Activated T-helper 1 cell treated with Interleukin-2 at 50 U/mL for 16 hours (primary cell): ENCODE measurements around the gene KBTBD13.

Experiments used
- DNase-seq: peaks from one replicate; pipeline ENCODE4 v3.0.0-alpha.2; 2020; ENCODE audit warnings: low read depth

The KBTBD13 gene

GRCh38 chr15:65051266-65051665, 25.3 kb upstream of the KBTBD13 start:
- DNase-seq, result no peak

DNA sequence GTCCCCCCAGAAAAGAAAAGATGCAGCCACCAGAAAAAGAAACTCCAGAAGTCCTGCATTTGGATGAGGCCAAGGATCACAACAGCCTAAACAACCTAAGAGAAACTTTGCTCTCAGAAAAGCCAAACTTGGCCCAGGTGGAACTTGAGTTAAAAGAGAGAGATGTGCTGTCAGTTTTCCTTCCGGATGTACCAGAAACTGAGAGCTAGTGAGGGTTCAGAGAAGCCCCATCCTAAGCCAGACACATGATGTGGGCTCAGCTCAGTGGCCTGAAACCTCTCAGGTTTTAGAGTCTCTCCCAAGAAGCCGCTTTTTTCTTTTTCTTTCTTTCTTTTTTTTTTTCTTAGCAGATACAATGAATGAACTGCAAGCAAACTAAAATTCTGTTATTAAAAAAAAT, 23.6 kb upstream of the KBTBD13 start:
- DNase-seq, result no peak

DNA sequence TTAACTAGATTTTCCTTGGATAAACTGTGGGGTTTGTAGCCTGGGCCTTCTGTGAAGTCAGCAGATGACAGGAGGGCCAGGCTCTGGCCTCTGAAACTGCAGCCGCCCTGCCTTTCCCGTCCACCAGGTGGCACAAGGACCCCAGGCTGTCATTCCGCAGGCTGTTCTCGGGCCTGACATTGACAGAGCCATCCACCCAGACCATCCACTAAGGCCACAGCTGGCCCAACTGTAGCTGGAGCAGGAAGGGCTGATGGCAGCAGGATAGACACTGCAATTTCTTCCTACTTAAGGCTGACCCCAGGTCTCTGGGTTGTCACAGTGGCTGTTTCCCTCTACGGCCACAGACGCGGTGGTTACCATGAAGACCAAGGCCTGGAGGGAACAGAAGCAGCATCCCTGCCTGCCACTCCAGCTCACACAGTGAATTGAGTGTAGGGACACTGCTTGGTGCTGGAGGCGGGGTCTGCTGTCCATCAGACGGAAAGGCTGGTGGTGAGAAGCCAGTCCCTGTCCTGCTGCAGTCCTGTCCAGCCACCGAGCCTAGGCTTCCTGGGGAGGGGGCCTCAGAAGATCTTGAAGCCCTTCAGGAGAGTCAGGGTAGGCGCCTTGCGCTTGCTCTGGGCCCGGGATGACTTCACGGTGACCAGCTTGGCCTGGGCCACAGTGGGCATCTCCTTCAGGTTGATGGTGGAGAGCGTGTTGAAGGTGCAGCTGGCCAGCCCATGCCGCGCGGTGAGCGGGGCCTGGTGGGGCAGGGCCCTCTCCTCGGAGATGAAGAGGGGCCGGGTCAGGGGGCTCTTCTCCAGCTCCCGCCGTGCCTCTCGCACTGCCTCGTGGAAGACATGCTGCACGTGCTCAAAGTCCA, 22.0 kb upstream of the KBTBD13 start:
- no peak for DNase-seq

GRCh38 chr15:65055201-65055870, 21.2 kb upstream of the KBTBD13 start:
- DNase-seq, result no peak

- no peak for DNase-seq
These were observed 20.4 kb upstream of the KBTBD13 start for GRCh38 chr15:65056106-65056505.

DNA sequence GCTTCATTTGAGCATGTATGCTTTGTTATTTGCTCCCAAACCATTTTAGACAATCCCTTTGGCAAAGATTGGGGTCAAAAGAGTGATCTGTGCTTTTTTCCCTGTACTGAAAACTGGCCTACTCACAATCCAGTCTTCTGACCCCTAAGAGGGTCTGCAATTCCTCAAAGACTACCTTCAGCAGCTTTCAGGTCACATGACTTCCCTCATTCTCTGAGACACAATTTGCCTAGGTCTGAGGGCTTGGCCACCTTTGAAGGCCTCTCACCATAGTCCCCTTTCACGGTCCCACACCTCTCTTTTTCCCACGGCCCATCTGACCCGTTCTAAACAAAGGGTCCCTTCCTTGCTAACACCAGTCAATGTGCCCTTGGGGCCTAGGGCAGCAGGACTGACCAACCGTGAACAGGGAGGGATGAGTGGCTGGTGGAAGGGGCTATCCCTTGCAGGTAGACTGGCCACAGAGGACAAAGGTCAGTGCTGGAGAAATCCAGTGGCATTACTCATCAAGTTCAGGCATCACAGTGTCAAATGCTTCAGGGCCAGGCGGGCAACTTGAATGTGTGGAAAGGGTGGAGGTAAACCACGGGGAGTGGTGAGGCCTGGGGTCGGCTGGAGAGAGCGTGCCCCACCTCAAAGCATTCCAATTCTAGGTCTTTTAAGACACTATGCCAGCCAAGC, 19.5 kb upstream of the KBTBD13 start:
- DNase-seq, result no peak

GRCh38 chr15:65057549-65057940, 19.0 kb upstream of the KBTBD13 start:
- DNase-seq, result no peak

- no peak for DNase-seq
These were observed 17.9 kb upstream of the KBTBD13 start for GRCh38 chr15:65058394-65059368.

DNA sequence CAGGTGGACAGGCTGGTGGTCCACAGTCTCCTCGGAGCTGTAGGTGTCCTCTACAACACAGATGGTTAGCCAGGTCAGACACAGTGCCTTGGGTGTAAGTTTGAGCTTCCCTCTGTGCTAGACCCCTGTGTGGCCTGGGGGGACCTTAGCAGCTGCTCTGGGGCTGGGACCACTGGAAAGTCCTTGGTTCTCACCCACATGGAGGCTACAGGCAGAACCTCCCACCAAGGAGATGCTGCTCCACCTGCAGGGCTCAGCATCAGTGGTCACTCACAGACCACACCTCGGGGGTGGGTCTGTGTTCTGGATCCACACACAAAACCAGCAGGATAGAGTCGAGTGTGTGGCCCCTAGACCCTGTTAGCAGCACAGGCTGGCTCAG, 17.2 kb upstream of the KBTBD13 start:
- no peak for DNase-seq

DNA sequence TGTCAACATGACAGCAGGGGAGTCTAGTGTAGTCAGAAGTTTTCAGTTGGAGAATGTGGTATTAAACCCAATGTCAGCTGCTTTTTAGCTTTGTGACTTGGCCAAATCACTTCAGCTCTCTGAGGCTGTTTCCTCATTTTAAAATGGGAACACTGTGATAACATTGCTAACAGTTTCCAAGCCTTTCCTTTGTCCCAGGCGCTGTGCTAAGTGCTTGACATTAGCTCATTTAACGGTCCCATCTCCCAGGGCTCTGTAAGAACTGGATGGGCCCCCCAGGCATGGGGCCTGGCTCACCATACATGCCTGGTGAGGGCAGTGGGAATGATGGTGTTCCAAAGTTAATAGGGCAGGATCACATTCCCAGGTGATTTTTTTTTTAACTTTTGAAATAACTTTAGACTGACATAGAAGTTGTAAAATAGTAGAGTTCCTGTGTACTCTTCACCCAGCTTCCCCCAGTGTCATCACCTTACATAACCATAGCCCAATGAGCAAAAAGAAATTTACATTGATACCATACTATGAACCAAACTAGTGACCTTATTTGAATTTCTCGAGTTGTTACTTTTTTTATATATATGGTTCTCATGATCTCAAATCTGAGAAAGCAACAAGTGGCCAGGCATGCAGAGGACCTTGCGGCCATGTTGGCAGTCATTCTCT, 16.5 kb upstream of the KBTBD13 start:
- DNase-seq, result no peak

DNA sequence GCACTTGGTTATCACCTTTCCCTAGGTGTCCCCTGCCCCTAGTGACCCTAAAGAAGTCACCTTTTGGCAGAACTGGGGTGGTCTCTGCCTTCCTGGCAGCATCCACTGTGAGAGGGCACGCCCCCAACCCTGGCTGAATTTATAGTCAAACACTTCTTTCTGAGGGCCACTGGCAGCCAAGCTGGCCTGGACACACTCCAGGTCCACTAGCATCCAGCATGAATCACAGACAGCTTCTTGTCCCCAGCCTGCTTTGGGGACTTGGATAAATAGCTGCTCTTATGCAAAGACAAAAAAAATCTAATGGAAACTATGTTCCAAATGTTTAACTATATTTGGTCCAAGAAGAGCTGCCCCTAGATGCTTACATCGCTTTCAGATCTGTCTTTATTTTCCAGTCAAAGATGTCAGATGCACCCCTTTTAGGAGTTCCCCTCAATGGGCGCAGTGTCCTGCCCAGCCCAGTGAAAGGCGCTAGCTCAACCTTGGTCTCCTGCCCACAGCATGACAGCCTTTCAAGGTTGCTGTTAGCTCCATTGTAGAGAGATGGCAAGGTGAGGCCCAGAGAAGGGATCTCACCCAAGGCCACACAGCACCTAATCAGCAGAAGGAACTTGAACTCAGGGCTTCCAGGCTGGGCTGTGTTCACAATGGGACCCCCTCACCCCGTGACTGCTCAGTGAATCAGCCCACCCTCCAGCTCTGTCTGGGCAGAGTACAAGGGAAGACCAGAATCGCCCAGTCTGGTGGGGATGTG, 15.7 kb upstream of the KBTBD13 start:
- DNase-seq, result no peak

- no peak for DNase-seq
These were observed 14.5 kb upstream of the KBTBD13 start for GRCh38 chr15:65062061-65062460.

DNA sequence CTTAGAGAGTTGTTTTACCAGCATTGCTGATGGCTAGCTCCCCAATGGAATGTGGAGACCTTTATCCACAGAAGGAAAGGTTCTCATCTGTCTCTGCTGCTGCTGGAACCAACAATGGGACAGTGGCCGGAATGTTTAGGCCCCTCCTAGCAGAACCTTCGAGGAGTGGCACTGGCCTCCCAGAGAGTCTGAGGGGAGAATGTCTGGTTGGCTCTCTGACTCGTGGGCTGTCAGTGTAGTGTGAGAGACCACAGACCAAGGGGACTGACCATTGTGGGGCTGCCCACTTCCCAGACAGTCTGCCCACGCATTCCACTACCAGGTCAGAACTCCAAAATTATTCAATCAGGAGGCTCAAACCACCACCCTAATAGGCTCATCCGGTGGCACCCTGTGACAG, 13.8 kb upstream of the KBTBD13 start:
- no peak for DNase-seq

DNA sequence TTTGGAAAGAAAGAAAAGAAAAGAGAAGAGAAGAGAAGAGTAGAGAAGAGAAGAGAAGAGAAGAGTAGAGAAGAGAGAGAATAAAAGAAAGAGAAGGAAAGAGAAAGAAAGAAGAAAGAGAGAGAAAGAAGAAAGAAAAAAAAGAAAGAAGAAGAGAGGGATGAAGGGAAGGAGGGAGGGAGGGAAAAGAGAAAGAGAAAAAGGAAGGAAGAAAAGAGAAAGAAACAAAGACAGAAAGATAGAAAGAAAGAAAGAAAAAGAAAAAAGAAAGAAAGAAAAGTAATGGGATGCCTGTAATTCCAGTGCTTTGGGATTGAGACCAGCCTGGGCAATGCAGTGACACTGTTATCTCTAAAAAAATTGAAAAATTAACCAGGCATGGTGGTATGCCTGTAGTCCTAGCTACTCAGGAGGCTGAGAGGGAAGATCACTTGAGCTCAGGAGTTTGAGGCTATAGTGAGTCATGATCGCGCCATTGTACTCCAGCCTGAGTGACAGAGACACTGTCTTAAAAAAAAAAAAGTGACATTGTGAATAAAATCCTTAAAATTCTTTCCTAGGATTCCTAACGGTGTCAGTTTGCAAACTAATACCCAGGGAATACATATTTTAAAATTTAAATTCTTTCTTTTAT, 10.4 kb upstream of the KBTBD13 start:
- no peak for DNase-seq

DNA sequence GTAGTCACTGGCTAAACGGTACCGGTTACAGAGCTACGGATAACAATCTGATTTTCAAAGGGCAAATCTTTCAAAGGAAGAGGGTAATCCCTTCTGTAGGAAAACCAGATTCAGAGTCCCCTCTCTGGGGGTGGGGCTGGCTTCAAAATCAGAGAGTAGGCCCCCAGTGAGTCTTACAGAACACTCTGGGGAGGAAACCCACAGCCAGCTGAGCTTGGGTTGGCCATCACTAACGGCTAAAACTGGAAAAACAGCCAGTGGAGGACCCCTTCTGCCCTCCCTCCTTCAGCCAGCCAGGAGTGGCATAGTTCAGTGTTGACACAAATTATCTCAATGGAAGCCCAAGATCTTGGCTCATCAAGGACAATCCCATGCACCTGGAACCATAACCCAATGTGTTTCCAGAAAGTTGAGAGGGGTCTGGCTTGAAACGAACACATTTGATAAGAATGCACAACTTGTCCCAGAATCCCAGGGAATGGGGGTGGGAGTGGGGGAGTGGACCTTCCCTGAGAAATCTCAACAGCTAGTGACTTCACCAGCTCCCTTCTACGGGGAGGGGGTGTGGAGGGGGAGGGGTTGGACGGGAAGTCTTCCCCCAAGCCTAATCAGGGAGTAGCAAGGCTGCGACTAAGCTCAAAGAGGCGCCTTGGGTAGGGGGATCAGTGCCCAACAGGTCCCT, 9.8 kb upstream of the KBTBD13 start:
- no peak for DNase-seq

DNA sequence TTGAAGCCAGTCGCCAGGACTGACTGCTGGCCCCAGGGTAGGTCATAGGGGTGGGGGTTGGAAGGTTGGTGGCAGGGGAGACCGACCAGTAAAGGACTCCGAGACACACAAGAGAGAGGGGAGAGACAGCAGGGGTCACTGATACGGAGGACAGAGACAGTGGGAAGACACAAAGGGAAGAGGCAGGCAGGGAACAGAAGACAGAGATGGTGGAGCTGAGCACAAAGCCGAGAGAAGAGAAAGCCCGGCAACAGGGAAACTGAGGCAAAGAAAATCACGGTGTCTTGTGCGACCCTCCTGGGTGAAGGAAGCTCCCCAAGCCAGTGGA, 9.3 kb upstream of the KBTBD13 start:
- no peak for DNase-seq

GRCh38 chr15:65067645-65068402, 8.7 kb upstream of the KBTBD13 start, which contains the start of gene RASL12:
Gene RASL12, minus strand, starts transcription at chr15:65067991. Its CDS starts 156 bp downstream, at chr15:65067835.
- no peak for DNase-seq

- no peak for DNase-seq
These were observed 8.2 kb upstream of the KBTBD13 start for GRCh38 chr15:65068403-65068788.

DNA sequence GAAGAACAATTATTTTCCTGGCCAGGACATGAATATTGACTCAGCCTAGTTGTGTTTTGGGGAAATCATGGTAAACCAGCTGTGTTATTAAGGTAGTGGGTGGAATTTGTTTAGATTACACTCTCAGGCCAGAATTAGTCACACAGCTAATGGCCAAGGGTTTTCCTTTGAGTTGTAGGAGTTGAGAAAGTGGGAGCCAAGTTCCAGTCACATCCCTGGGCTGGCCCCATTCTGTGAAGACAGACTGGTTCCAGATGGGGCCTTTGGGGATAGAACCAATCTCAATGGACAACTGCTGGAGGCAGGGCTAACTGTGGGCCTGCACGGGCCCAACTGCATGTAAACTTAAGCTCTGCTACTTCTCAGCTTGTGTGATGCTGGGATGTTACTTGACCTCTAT, 7.4 kb upstream of the KBTBD13 start:
- no peak for DNase-seq
